GM23338 (cell line): Measurements from ENCODE around the gene MICALL2. TPM values are rescaled to one million over a fixed set of nuclear protein-coding genes. Genes with fewer than 3 reads are reported as not detected.

Experiments used
- ATAC-seq: fragments of 200-7000 bp; cut with Tn5 transposase; 3 replicates; pipeline ENCODE4 v1.9.1; 2020
- DNase-seq: peaks from one replicate; pipeline ENCODE4 v3.0.0-alpha.2; 2015; ENCODE audit warnings: low spot score
- H2AFZ ChIP-seq: fragments of 200-600 bp; sonication (generic); 2 replicates; pipeline ENCODE4 v1.8.0; 2016; ENCODE audit warnings: antibody characterized with exemption, mild to moderate bottlenecking, moderate library complexity
- H3F3A ChIP-seq: fragments of 200-600 bp; sonication (generic); replicated peaks from 2 replicates; pipeline ENCODE4 v1.8.0; 2017; ENCODE audit warnings: antibody characterized with exemption, mixed run types, low read depth
- H3K27ac ChIP-seq: fragments of 200-600 bp; sonication (generic); 2 replicates; pipeline ENCODE4 v1.6.1; 2016; ENCODE audit warnings: low read depth
- H3K27me3 ChIP-seq: fragments of 200-600 bp; sonication (generic); 2 replicates; pipeline ENCODE4 v1.8.0; 2016; ENCODE audit warnings: mild to moderate bottlenecking, mixed run types, moderate library complexity; ENCODE audit not compliant: insufficient read depth
- H3K36me3 ChIP-seq: fragments of 200-600 bp; sonication (generic); 2 replicates; pipeline ENCODE4 v1.8.0; 2016; ENCODE audit warnings: mild to moderate bottlenecking; ENCODE audit not compliant: insufficient read depth
- H3K4me1 ChIP-seq: fragments of 200-600 bp; sonication (generic); 2 replicates; pipeline ENCODE4 v1.8.0; 2016; ENCODE audit warnings: mild to moderate bottlenecking, moderate library complexity; ENCODE audit not compliant: insufficient read depth
- H3K4me2 ChIP-seq: fragments of 200-600 bp; sonication (generic); 2 replicates; pipeline ENCODE4 v1.7.1; 2017; ENCODE audit warnings: mixed run types
- H3K4me3 ChIP-seq: fragments of 200-600 bp; sonication (generic); 2 replicates; pipeline ENCODE4 v1.6.1; 2016; ENCODE audit warnings: mixed run types
- H3K79me2 ChIP-seq: fragments of 200-600 bp; sonication (generic); replicated peaks from 2 replicates; pipeline ENCODE4 v1.8.0; 2017; ENCODE audit warnings: mild to moderate bottlenecking; ENCODE audit not compliant: insufficient read depth
- H3K9me2 ChIP-seq: fragments of 200-600 bp; sonication (generic); 2 replicates; pipeline ENCODE4 v1.8.0; 2017; ENCODE audit not compliant: insufficient read depth
- H4K20me1 ChIP-seq: fragments of 200-600 bp; sonication (generic); replicated peaks from 2 replicates; pipeline ENCODE4 v1.8.0; 2017; ENCODE audit warnings: mild to moderate bottlenecking; ENCODE audit not compliant: insufficient read depth
- H3K27ac Mint-ChIP-seq: 2 replicates; pipeline ENCODE4 v1.8.0; 2020; ENCODE audit warnings: inconsistent platforms, mild to moderate bottlenecking, moderate library complexity, mixed read lengths
- H3K27me3 Mint-ChIP-seq: 3 replicates; pipeline ENCODE4 v1.8.0; 2022; ENCODE audit warnings: low read depth, mild to moderate bottlenecking, moderate library complexity, mixed read lengths, inconsistent platforms; ENCODE audit not compliant: insufficient read depth, poor library complexity
- H3K36me3 Mint-ChIP-seq: 3 replicates; pipeline ENCODE4 v1.8.0; 2021; ENCODE audit warnings: low read depth, mild to moderate bottlenecking, inconsistent platforms, moderate library complexity, mixed read lengths
- H3K4me1 Mint-ChIP-seq: 3 replicates; pipeline ENCODE4 v1.8.0; 2020; ENCODE audit warnings: mild to moderate bottlenecking, inconsistent platforms, mixed read lengths
- H3K4me3 Mint-ChIP-seq: 3 replicates; pipeline ENCODE4 v1.8.0; 2021; ENCODE audit warnings: moderate library complexity, mild to moderate bottlenecking, inconsistent platforms, mixed read lengths
- H3K9me3 Mint-ChIP-seq: 3 replicates; pipeline ENCODE4 v1.8.0; 2020; ENCODE audit warnings: moderate library complexity, mild to moderate bottlenecking, inconsistent platforms, mixed read lengths
- CREB1 ChIP-seq: fragments of 250-450 bp; sonication (Bioruptor Pico); IDR thresholded peaks from 2 replicates; pipeline ENCODE4 v1.5.0; 2020; ENCODE audit warnings: low read depth, mild to moderate bottlenecking, moderate library complexity
- CTCF ChIP-seq, 2 experiments: fragments of 200-600 bp in 1 of 2; sonication (generic) in 1 of 2; conservative IDR thresholded peaks; 2 replicates each; pipeline versions ENCODE4 v1.5.1 to v1.6.1; 2016 to 2017; ENCODE audit warnings: antibody characterized with exemption in 2 of 2, low read depth in 2 of 2, mild to moderate bottlenecking in 2 of 2, moderate library complexity in 1 of 2
- ETS1 ChIP-seq: IDR thresholded peaks from 2 replicates; pipeline ENCODE4 v1.6.1; 2016; ENCODE audit warnings: antibody characterized with exemption
- EZH2 ChIP-seq: fragments of 200-600 bp; sonication (generic); IDR thresholded peaks from one replicate; pipeline ENCODE4 v1.8.0; 2017; ENCODE audit warnings: antibody characterized with exemption, mild to moderate bottlenecking, low read depth; ENCODE audit not compliant: unreplicated experiment
- EZH2phosphoT487 ChIP-seq: fragments of 200-600 bp; sonication (generic); IDR thresholded peaks from one replicate; pipeline ENCODE4 v1.8.1; 2018; ENCODE audit warnings: antibody characterized with exemption; ENCODE audit not compliant: unreplicated experiment
- POLR2AphosphoS5 ChIP-seq: IDR thresholded peaks from 2 replicates; pipeline ENCODE4 v1.6.1; 2016; ENCODE audit warnings: antibody characterized with exemption, low read depth
- STAT1 ChIP-seq: IDR thresholded peaks from one replicate; pipeline ENCODE4 v1.6.1; 2016; ENCODE audit warnings: antibody characterized with exemption; ENCODE audit not compliant: unreplicated experiment
- ZNF114 ChIP-seq: fragments of 250-450 bp; sonication (Bioruptor Pico); IDR thresholded peaks from 2 replicates; pipeline ENCODE4 v1.5.0; 2020; ENCODE audit warnings: mild to moderate bottlenecking, moderate library complexity
- ZNF462 ChIP-seq: fragments of 250-450 bp; sonication (Bioruptor Pico); IDR thresholded peaks from 2 replicates; pipeline ENCODE4 v1.5.0; 2020; ENCODE audit warnings: mild to moderate bottlenecking, moderate library complexity
- polyA plus RNA-seq: library from polyadenylated mRNA; unstranded; fragments of >200 nt; fragmentation: Nextera tagmentation; extraction: Ambion mirVana; gene quantifications from 2 replicates; pipeline ENCODE4 v1.2.1, GENCODE V29; 2016
- total RNA-seq: library from RNA; depleted of rRNA; stranded (reverse); fragments of >200 nt; shearing (Covaris generic); gene quantifications from 2 replicates; pipeline ENCODE4 v1.2.3, GENCODE V29; 2014

The MICALL2 gene
- total and polyA plus RNA-seq, 2 experiments from 2014 or later: 7.0 to 13.0 TPM

GRCh38 chr7:1419688-1420087 lies 39.6 kb downstream of the MICALL2 start:
- Mint-ChIP-seq H3K27me3 (peaks cover 4% of the 10 kb centered on the region), H3K4me3 (no peak overlapping the region), H3K9me3 (no peaks in the 10 kb centered on the region; the same call in 2 of the 3 replicates), H3K27ac (no peak overlapping the region), H3K36me3 (no peaks in the 10 kb centered on the region), H3K4me1 (peaks cover 15% of the 10 kb centered on the region)
- Histone ChIP-seq H3K4me1 (no peaks in the 10 kb centered on the region; the same call in 1 of the 2 replicates), H3K79me2 (no peaks in the 10 kb centered on the region), H3K4me3 (no peak overlapping the region), H3K27ac (no peak overlapping the region), H3K9me2 (no peaks in the 10 kb centered on the region), H4K20me1 (no peaks in the 10 kb centered on the region), H2AFZ (no peak overlapping the region), H3K36me3 (no peaks in the 10 kb centered on the region), H3F3A (no peaks in the 10 kb centered on the region), H3K4me2 (no peak overlapping the region), H3K27me3 (no peaks in the 10 kb centered on the region)
- ATAC-seq (peak; percentile 58), DNase-seq (peak; percentile 60)
- TF ChIP-seq POLR2AphosphoS5: no peak
- no peak for TF ChIP-seq ZNF114
- peak; percentile 20 to 36; a peak in 3 of 4 replicates for TF ChIP-seq CTCF (conservative IDR thresholded peaks at IDR 0.05; ENCODE audit: low read depth in 2 of 2)
- TF ChIP-seq ZNF462 (CRISPR knock-in tag): no peak

- Mint-ChIP-seq H3K4me1 (peaks cover 15% of the 10 kb centered on the region), H3K36me3 (no peaks in the 10 kb centered on the region), H3K27ac (no peak overlapping the region), H3K9me3 (no peaks in the 10 kb centered on the region; the same call in 2 of the 3 replicates), H3K4me3 (no peak overlapping the region), H3K27me3 (peaks cover 2% of the 10 kb centered on the region)
- Histone ChIP-seq H3K36me3 (no peaks in the 10 kb centered on the region), H3K4me3 (no peak overlapping the region), H3K9me2 (no peaks in the 10 kb centered on the region), H3K79me2 (no peaks in the 10 kb centered on the region), H4K20me1 (no peaks in the 10 kb centered on the region), H3K27ac (no peak overlapping the region), H3F3A (no peaks in the 10 kb centered on the region), H3K27me3 (no peaks in the 10 kb centered on the region), H3K4me2 (no peak overlapping the region), H3K4me1 (no peaks in the 10 kb centered on the region; the same call in 1 of the 2 replicates), H2AFZ (no peak overlapping the region)
- ATAC-seq (no peak), DNase-seq (no peak)
- TF ChIP-seq CREB1 (no peak), ETS1 (no peak), POLR2AphosphoS5 (no peak), STAT1 (no peak), CTCF (conservative IDR thresholded peaks at IDR 0.05; ENCODE audit: low read depth in 2 of 2) (no peak), EZH2phosphoT487 (no peak), EZH2 (no peak)
Measured at GRCh38 chr7:1419310-1419634, 40.0 kb downstream of the MICALL2 start.
